ENCODE results near the gene SMARCB1.

The SMARCB1 gene

DNA sequence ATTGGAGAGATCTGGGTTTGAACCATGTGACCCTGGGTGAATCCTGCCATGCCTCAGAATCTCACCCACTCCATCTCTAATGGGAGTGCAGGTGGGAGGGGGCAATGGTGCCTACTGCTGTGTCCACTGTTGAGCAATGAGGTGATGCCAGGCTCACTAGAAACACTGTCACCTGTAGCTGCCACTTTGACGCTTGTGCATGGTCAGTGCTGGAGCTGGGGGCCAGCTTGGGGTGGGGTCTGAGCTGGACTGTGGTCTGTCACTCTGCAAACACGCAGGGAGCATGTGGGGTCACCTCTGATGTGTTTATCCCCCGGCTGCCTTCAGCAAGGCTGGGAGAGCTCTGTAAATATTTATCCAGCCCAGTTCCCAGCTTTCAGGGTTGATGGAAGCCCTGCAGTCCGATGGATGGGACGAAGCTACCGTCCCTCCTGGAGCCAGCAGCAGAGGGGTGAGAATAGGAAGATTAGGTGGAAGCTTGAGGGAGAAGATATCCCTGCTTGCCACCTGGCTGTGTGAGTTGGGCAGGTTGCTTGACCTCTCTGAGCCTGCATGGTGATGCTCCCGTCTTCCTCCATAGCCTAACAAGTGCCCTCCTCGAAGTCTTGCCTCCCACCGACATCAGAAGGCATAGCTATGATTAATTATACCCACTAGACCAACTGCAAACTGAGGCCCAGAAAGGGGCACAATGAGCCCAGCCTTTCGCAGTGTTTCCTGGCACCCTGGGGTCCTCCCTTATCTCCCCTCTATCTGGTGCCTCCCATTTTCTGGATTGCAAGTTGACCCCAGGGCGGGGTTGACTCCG is 12.4 kb upstream of the SMARCB1 start:
- Histone ChIP-seq H3K27ac (no peak overlapping the region), H3K36me3 (replicated peaks) (no peaks in the 10 kb centered on the region), H3K27me3 (replicated peaks) (no peaks in the 10 kb centered on the region), H3K4me3 (ENCODE audit: low read depth, low read length) (no peak overlapping the region)
- in situ Hi-C loops (cut with HindIII; ENCODE audit: low pct_ligation_motif_present, low sequenced_read_pairs) = no loop called here
- no peak for DNase-seq
- TF ChIP-seq, protein P1, sequence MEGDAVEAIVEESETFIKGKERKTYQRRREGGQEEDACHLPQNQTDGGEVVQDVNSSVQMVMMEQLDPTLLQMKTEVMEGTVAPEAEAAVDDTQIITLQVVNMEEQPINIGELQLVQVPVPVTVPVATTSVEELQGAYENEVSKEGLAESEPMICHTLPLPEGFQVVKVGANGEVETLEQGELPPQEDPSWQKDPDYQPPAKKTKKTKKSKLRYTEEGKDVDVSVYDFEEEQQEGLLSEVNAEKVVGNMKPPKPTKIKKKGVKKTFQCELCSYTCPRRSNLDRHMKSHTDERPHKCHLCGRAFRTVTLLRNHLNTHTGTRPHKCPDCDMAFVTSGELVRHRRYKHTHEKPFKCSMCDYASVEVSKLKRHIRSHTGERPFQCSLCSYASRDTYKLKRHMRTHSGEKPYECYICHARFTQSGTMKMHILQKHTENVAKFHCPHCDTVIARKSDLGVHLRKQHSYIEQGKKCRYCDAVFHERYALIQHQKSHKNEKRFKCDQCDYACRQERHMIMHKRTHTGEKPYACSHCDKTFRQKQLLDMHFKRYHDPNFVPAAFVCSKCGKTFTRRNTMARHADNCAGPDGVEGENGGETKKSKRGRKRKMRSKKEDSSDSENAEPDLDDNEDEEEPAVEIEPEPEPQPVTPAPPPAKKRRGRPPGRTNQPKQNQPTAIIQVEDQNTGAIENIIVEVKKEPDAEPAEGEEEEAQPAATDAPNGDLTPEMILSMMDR (IDR thresholded peaks at IDR 0.05; ENCODE audit: low read depth, low read length, missing control alignments) = no peak

DNA sequence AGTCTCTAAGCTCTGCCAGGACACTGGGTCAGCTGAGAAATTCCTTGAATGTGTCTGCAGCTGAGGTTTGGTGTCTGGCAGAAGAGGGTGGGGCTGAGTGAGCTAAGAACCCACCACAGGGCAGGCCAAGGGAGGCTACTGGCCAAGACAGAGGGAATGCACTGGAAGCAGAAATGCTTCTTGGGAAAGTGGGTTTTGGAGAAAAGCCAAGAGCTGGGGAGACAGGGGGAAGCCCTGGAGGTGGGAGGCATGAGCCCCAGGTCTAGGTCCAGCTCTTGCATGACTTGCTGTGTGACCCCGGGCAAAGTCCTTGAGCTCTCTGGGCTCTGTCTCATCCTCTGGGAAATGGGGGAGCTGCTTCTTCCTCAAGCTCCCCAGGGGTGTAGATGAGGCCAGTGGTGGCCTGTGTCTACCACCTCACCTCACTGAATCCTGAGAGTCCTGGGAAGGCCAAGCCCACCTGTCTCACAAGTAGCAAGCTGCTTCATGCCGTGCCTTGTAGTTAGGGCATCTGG is 11.8 kb upstream of the SMARCB1 start:
- TF ChIP-seq, protein P1 (IDR thresholded peaks at IDR 0.05; ENCODE audit: low read depth, low read length, missing control alignments) = no peak
- in situ Hi-C loops (cut with HindIII; ENCODE audit: low pct_ligation_motif_present, low sequenced_read_pairs) = no loop called here
- H3K4me3 ChIP-seq (ENCODE audit: low read depth, low read length) = no peak overlapping the region
- H3K27ac ChIP-seq = no peak overlapping the region
- H3K27me3 ChIP-seq (replicated peaks) = no peaks in the 10 kb centered on the region
- DNase-seq = peak; percentile 27
- no peaks in the 10 kb centered on the region for H3K36me3 ChIP-seq (replicated peaks)

DNA sequence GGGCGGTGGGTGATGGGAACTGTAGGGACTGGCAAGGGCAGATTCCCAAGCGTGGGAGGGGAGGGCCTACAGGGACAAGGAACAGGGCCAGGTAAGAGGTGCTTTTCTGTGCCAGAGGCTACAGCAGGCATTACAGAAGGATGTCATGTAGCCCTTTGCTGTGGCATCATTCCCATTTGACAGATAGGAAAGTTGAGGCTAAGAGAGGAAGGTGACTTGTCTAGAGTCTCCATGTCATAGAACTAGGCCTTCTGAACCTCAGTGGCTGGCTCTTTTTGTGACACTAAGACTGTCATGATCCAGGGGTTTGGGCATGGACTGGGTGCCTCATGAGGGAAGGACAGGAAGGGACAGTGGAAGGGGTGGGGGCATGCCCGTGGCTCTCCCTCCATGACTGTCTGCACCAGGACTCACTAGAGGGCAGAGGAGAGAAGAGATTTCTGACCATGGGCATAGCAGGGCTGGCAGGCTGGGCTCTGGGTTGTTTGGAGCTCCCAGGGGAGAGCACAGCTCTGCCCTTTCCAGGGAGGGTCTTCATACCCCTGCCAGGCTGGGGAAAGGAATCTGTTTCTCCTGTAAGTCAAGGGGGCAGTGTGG is 10.9 kb upstream of the SMARCB1 start:
- Histone ChIP-seq H3K27ac (no peak overlapping the region), H3K36me3 (replicated peaks) (no peaks in the 10 kb centered on the region), H3K4me3 (ENCODE audit: low read depth, low read length) (no peak overlapping the region), H3K27me3 (replicated peaks) (no peaks in the 10 kb centered on the region)
- DNase-seq = no peak
- TF ChIP-seq, protein P1 (IDR thresholded peaks at IDR 0.05; ENCODE audit: low read depth, low read length, missing control alignments) = no peak
- in situ Hi-C loops (cut with HindIII; ENCODE audit: low pct_ligation_motif_present, low sequenced_read_pairs) = no loop called here

DNA sequence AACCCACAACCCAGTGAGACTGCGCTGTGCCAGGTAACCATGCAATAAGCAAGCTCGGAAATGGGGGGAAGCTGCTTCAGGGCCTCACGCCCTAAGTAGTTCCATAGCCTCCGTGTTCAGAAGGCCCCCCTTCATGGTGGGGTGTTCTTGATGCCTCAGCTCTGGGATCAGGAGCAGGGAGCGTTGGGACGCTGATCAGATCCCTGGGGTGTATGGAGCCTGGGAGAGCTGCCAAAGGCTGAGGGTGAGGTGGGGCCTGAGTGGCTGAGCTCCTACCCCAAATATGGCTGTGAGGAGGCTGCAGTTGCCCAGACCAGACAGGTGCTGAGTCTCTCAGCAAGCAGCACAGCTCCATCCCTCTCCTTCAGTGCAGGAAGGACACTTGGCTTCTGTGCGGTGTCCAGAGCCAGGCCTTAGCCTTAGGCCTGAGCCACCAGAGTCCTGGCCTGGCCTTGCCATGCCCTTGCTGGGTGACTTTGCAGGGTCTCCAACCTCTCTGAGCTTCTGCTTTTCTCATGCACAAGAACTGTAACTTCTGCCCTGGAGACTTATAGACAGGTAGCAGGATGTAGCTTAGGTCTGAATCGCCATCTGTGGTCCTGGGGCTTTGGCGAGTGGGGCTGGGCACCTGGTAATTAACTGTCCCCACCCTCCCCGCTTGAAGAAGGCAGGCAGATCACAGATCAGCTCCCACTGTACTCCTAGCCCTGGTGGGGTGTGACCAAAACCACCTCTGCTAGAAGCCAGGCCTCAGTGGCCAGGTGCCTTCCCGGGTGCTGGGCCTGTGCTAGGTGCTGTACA is 8.8 kb upstream of the SMARCB1 start:
- in situ Hi-C loops (cut with HindIII; ENCODE audit: low pct_ligation_motif_present, low sequenced_read_pairs) = no loop called here

DNA sequence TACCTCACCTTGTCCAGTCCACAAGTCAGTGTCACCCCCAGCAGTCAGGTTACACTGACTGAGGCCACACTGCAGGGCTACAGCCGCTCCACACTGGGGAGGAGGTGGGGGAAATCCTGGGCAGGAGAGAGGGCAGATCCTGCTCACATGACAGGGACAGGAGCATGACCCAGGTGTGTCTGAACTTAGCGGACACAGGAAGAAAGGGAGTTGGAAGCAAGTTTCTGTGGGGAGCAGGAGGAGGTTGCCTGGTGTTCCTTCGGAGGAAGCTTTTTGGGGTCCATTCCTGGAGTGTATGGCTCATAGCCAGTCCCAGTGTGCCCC is 8.2 kb upstream of the SMARCB1 start:
- Histone ChIP-seq H3K36me3 (replicated peaks) (no peaks in the 10 kb centered on the region), H3K27me3 (replicated peaks) (no peaks in the 10 kb centered on the region), H3K27ac (no peak overlapping the region), H3K4me3 (ENCODE audit: low read depth, low read length) (no peak overlapping the region)
- DNase-seq = no peak
- TF ChIP-seq, protein P1 (IDR thresholded peaks at IDR 0.05; ENCODE audit: low read depth, low read length, missing control alignments) = no peak
- in situ Hi-C loops (cut with HindIII; ENCODE audit: low pct_ligation_motif_present, low sequenced_read_pairs) = no loop called here

More for the DNA sequence above, 8.8 kb upstream of the SMARCB1 start:
- Histone ChIP-seq H3K36me3 (replicated peaks) (no peaks in the 10 kb centered on the region), H3K4me3 (ENCODE audit: low read depth, low read length) (no peak overlapping the region), H3K27me3 (replicated peaks) (no peaks in the 10 kb centered on the region), H3K27ac (no peak overlapping the region)
- TF ChIP-seq, protein P1 (IDR thresholded peaks at IDR 0.05; ENCODE audit: low read depth, low read length, missing control alignments) = no peak
- DNase-seq = no peak
